ENCODE measurements around the gene SDF2.

- TF ChIP-seq CTCF (IDR thresholded peaks at IDR 0.05; ENCODE audit: insufficient read depth, low read length, poor library complexity, severe bottlenecking), result no peak
- TF ChIP-seq EZH2phosphoT487 (conservative IDR thresholded peaks at IDR 0.05; ENCODE audit: low read length), result no peak
Measured at GRCh38 chr17:28599311-28600184, 62.2 kb downstream of the SDF2 start.

Measured in SU-DHL-6 (cell line).